GM20000 (cell line): ENCODE results near the gene NEURL1.

Source experiments
- DNase-seq: peaks from one replicate; pipeline ENCODE4 v3.0.0; 2012; ENCODE audit warnings: low spot score
- CTCF ChIP-seq: IDR thresholded peaks from 2 replicates; pipeline ENCODE4 v1.5.1; 2012; ENCODE audit warnings: mild to moderate bottlenecking, control low read depth; ENCODE audit errors: extremely low read depth, missing control alignments

Gene NEURL1

GRCh38 chr10:103578782-103579382, 85.4 kb downstream of the NEURL1 start:
- peak; percentile 83 for DNase-seq
- TF ChIP-seq CTCF: no peak

DNA sequence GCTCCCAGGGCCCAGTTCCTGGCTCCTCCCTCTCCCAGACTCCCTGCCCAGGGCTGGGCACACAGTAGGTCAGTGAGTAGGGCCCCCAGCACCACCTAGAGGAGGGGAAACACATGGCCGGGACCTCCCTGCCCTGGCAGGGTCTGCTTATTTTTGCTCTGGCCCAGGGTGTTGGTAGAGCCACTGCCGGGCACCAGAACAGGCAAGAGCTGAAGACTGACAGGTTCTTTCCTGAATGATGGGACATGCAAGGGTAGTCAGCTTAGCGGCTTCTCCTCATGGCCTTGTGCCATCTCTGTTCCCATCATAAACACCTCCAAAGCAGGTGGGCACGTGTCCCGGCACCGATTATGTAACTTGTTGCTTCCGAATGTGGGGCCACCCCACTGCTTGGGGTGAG, 86.5 kb downstream of the NEURL1 start:
- no peak for TF ChIP-seq CTCF
- no peak for DNase-seq

DNA sequence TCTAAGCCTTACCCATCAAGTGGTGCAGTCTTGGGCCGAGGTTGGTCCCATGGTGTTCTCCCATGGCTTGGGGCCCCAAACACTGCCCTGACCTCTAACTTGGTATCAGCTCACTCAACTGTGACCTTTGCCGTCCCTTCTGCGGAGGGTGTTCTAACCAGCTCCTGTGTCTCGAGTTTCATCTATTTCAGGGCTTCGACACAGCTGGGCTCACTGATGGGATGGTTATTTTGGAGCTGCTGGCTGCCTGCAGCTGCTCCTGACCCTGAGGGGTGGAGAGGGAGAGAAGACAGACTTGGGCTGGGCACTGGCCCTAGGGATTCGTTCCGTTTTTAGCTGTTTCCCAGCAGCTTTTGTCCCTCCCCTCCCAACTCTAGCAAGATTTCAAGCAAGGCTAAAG, 86.9 kb downstream of the NEURL1 start:
- no peak for TF ChIP-seq CTCF
- DNase-seq: no peak

DNA sequence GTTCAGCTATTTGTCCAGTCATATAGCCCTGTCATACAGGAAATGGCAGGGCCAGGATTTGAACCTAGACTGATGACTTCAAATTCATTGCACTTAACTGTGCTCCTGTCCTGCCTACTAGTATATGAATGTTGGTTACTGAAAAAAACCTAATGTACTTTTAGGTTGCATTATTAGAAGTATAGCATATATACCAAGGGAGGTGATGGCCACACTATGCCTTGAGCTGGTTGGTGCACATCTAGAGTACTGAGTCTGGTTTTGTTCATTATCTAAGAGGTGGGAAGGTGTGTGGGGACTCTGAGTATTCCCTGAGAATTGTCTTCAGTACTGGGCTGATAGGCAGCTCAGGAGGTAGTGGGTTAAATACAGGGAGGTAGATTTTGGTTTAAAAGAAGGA, 88.0 kb downstream of the NEURL1 start:
- TF ChIP-seq CTCF: no peak
- DNase-seq: no peak

DNA sequence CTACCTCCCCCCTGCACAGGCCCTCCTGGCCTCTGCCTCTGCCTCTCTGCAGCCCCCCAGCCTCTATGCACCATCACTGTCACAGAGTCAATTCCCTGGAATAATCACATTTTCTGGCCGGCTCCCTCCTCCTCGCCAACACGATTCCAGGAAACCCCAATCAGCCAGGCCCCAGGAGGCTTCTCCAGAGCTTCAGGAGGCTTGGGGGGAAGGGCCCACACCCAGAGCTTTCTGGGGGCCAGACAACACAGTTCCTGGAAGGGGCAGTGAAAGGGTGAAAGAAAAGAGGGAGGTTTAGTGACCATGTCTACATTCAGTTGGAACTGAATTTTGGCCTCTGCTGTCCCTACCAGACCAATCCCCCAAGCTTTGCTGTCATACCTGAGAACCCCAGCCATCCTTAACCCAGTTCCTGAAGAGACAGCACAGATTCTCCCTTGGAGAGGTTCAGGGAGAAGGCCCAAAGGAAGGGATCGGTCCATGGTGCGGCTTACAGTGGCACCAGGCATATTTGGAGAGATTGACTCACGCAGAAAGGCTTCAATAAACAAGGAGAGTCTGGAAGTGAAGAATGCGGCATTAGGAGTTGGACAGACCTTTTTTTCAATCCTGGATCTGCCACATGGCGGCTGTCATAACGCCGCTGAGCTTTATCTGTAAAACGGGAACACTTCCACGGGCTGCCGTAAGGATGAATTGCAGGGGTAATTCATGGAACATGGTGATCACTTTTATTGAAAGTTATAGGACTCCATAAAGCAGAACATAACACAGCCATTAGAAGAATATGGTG, 89.0 kb downstream of the NEURL1 start:
- no peak for DNase-seq
- no peak for TF ChIP-seq CTCF

- no peak for TF ChIP-seq CTCF
- no peak for DNase-seq
Measured at GRCh38 chr10:103583871-103584215, 90.3 kb downstream of the NEURL1 start.

- TF ChIP-seq CTCF: no peak
- DNase-seq: peak; percentile 85
Measured at GRCh38 chr10:103584216-103585010, 90.9 kb downstream of the NEURL1 start.
